ENCODE results near the gene CEP135. TPM values are rescaled to one million over a fixed set of nuclear protein-coding genes. Genes with fewer than 3 reads are reported as not detected.

The CEP135 gene, protein sequence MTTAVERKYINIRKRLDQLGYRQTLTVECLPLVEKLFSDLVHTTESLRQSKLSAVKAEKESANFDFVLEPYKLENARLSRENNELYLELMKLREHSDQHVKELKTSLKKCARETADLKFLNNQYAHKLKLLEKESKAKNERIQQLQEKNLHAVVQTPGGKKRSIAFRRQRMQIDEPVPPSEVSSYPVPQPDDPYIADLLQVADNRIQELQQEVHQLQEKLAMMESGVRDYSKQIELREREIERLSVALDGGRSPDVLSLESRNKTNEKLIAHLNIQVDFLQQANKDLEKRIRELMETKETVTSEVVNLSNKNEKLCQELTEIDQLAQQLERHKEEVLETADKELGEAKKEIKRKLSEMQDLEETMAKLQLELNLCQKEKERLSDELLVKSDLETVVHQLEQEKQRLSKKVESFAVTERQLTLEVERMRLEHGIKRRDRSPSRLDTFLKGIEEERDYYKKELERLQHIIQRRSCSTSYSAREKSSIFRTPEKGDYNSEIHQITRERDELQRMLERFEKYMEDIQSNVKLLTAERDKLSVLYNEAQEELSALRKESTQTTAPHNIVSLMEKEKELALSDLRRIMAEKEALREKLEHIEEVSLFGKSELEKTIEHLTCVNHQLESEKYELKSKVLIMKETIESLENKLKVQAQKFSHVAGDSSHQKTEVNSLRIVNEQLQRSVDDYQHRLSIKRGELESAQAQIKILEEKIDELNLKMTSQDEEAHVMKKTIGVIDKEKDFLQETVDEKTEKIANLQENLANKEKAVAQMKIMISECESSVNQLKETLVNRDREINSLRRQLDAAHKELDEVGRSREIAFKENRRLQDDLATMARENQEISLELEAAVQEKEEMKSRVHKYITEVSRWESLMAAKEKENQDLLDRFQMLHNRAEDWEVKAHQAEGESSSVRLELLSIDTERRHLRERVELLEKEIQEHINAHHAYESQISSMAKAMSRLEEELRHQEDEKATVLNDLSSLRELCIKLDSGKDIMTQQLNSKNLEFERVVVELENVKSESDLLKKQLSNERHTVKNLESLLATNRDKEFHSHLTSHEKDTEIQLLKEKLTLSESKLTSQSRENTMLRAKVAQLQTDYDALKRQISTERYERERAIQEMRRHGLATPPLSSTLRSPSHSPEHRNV
- 1 to 10 TPM; 6.2 to 7.3 TPM for total RNA-seq

DNA sequence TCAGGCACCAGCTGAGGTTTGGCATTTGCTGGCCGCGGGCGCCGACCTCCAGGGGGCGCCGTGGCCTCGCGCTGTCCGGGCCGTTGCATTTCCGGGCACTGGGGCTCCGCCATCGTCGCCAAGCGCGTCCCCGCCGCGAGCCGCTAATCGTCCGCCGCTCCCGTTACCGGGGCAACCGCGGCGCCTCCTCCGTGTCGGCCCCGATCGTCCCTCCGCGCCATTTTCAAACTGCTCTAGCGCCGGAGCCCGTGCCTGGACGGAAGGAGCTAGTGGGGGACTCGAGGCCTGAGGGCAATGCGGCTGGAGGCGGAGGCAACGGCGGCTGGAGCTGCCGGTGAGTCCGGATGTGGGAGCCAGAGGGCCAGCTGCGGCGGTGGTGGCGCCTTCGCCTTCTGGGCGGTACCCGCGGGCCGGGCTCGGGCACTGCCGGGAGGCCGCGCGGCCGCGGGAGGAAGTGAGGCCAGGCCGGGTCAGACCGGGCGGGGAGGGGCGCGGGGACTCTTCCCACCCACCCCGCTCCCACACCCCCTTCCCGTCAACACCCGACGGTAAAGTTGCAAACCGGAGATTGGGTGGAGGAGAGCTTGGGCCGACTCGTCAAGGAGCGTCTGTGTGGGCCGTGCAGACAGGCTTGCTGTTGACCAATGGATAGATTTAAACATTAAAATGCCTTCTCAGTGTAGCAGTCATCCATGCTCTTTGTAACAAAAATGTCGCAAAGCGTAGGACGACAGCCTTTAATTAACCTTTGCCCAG lies at the start of gene CEP135:
Gene CEP135 (plus strand): TSS at position 220 of the 756 bp plus-strand sequence. CDS start 3,186 bp downstream, outside the sequence.

Other genes with a start within 250 kb of the CEP135 start
- not detected for gene EXOC1L, start 129.2 kb upstream of the CEP135 start, total RNA-seq
- 10 to 100 TPM; 36.3 to 41.3 TPM for gene EXOC1, start 95.3 kb upstream of the CEP135 start, total RNA-seq

Measured in melanocyte of skin (primary cell).